ENCODE results near the gene SPRN.
"Not testable (repeated sequence)": the region's sequence is repeated elsewhere in the genome, so short reads cannot be mapped to it uniquely, and the experiment has no call there.

The SPRN gene

GRCh38 chr10:133424601-133425000 lies at the start of gene SPRN:
Gene SPRN (minus strand): TSS chr10:133424625. CDS start chr10:133423681, 944 bp downstream.
- in situ Hi-C loops (cut with MboI; ENCODE audit: low sequenced_read_pairs), result not testable (repeated sequence)

GRCh38 chr10:133474027-133474426 lies 49.6 kb upstream of the SPRN start:
- in situ Hi-C loops (cut with MboI; ENCODE audit: low sequenced_read_pairs), result no loop called here

GRCh38 chr10:133473270-133473669 lies 48.8 kb upstream of the SPRN start:
- in situ Hi-C loops (cut with MboI; ENCODE audit: low sequenced_read_pairs), result no loop called here

- in situ Hi-C loops (cut with MboI; ENCODE audit: low sequenced_read_pairs), result no loop called here
Measured at GRCh38 chr10:133471300-133472109, 47.1 kb upstream of the SPRN start.

GRCh38 chr10:133469205-133469604 lies 44.8 kb upstream of the SPRN start:
- in situ Hi-C loops (cut with MboI; ENCODE audit: low sequenced_read_pairs), result not testable (repeated sequence)

- in situ Hi-C loops (cut with MboI; ENCODE audit: low sequenced_read_pairs), result no loop called here
Measured at GRCh38 chr10:133467286-133467911, 43.0 kb upstream of the SPRN start.

GRCh38 chr10:133466683-133467275 lies 42.4 kb upstream of the SPRN start:
- in situ Hi-C loops (cut with MboI; ENCODE audit: low sequenced_read_pairs), result no loop called here

GRCh38 chr10:133465950-133466474 lies 41.6 kb upstream of the SPRN start:
- in situ Hi-C loops (cut with MboI; ENCODE audit: low sequenced_read_pairs), result no loop called here

- in situ Hi-C loops (cut with MboI; ENCODE audit: low sequenced_read_pairs), result no loop called here
Measured at GRCh38 chr10:133465191-133465949, 40.9 kb upstream of the SPRN start.

- in situ Hi-C loops (cut with MboI; ENCODE audit: low sequenced_read_pairs), result no loop called here
Measured at GRCh38 chr10:133464582-133465031, 40.2 kb upstream of the SPRN start.

GRCh38 chr10:133462512-133463305 lies 38.3 kb upstream of the SPRN start:
- in situ Hi-C loops (cut with MboI; ENCODE audit: low sequenced_read_pairs), result no loop called here

- in situ Hi-C loops (cut with MboI; ENCODE audit: low sequenced_read_pairs), result no loop called here
Measured at GRCh38 chr10:133461841-133462240, 37.4 kb upstream of the SPRN start.

GRCh38 chr10:133461027-133461426 lies 36.6 kb upstream of the SPRN start:
- in situ Hi-C loops (cut with MboI; ENCODE audit: low sequenced_read_pairs), result no loop called here

- in situ Hi-C loops (cut with MboI; ENCODE audit: low sequenced_read_pairs), result no loop called here
Measured at GRCh38 chr10:133460208-133460769, 35.9 kb upstream of the SPRN start.

- in situ Hi-C loops (cut with MboI; ENCODE audit: low sequenced_read_pairs), result no loop called here
Measured at GRCh38 chr10:133459454-133460207, 35.2 kb upstream of the SPRN start.

- in situ Hi-C loops (cut with MboI; ENCODE audit: low sequenced_read_pairs), result no loop called here
Measured at GRCh38 chr10:133458710-133459453, 34.5 kb upstream of the SPRN start.

GRCh38 chr10:133458021-133458709 lies 33.7 kb upstream of the SPRN start:
- in situ Hi-C loops (cut with MboI; ENCODE audit: low sequenced_read_pairs), result no loop called here
